Measurements from ENCODE around the gene TFF3. TPM values are rescaled to one million over a fixed set of nuclear protein-coding genes. Genes with fewer than 3 reads are reported as not detected.

Gene TFF3
- polyA plus RNA-seq, 1 donor from 2014 or later = not detected

- Histone ChIP-seq H2AFZ (ENCODE audit: low read depth, low read length) (no peak overlapping the region), H3K4me2 (ENCODE audit: low read length) (no peak overlapping the region), H4K20me1 (ENCODE audit: insufficient read depth) (no peaks in the 10 kb centered on the region), H3K36me3 (ENCODE audit: insufficient read depth, low read length) (no peaks in the 10 kb centered on the region), H3K79me2 (replicated peaks; ENCODE audit: insufficient read depth, low read length) (no peaks in the 10 kb centered on the region), H3K27me3 (ENCODE audit: insufficient read depth, low read depth, low read length) (no peaks in the 10 kb centered on the region), H3F3A (ENCODE audit: insufficient read depth, low read length, poor library complexity, severe bottlenecking) (no peaks in the 10 kb centered on the region), H3K27ac (ENCODE audit: low read length) (no peak overlapping the region), H3K9me3 (ENCODE audit: low read length) (no peaks in the 10 kb centered on the region), H3K4me3 (ENCODE audit: low read length) (no peak overlapping the region), H3K9me2 (ENCODE audit: insufficient read depth, low read length) (no peaks in the 10 kb centered on the region), H3K9ac (ENCODE audit: low read length) (no peak overlapping the region)
- no peak for TF ChIP-seq REST (IDR thresholded peaks at IDR 0.05; ENCODE audit: borderline replicate concordance)
- no peak for TF ChIP-seq RAD21 (conservative IDR thresholded peaks at IDR 0.05)
- no peak for TF ChIP-seq EP300 (conservative IDR thresholded peaks at IDR 0.05; ENCODE audit: poor library complexity, severe bottlenecking)
- no peak for TF ChIP-seq EZH2 (IDR thresholded peaks at IDR 0.05; ENCODE audit: borderline replicate concordance, insufficient read depth, low read length, poor library complexity, severe bottlenecking)
- no peak for TF ChIP-seq CTCF (IDR thresholded peaks at IDR 0.05; ENCODE audit: poor library complexity, severe bottlenecking)
- TF ChIP-seq SMC3 (conservative IDR thresholded peaks at IDR 0.05; ENCODE audit: poor library complexity) = no peak
- TF ChIP-seq POLR2AphosphoS5 (IDR thresholded peaks at IDR 0.05) = no peak
- TF ChIP-seq MXI1 (conservative IDR thresholded peaks at IDR 0.05; ENCODE audit: poor library complexity, severe bottlenecking) = no peak
These were observed 3.2 kb downstream of the TFF3 start for GRCh38 chr21:42311816-42312625.

- Histone ChIP-seq H3K27ac (ENCODE audit: low read length) (no peak overlapping the region), H3K27me3 (ENCODE audit: insufficient read depth, low read depth, low read length) (no peaks in the 10 kb centered on the region), H4K20me1 (ENCODE audit: insufficient read depth) (no peaks in the 10 kb centered on the region), H3K36me3 (ENCODE audit: insufficient read depth, low read length) (no peaks in the 10 kb centered on the region), H3K4me3 (ENCODE audit: low read length) (no peak overlapping the region), H3K4me2 (ENCODE audit: low read length) (no peak overlapping the region), H3K9me3 (ENCODE audit: low read length) (no peaks in the 10 kb centered on the region), H3K9ac (ENCODE audit: low read length) (no peak overlapping the region), H3F3A (ENCODE audit: insufficient read depth, low read length, poor library complexity, severe bottlenecking) (no peaks in the 10 kb centered on the region), H3K79me2 (replicated peaks; ENCODE audit: insufficient read depth, low read length) (no peaks in the 10 kb centered on the region), H2AFZ (ENCODE audit: low read depth, low read length) (no peak overlapping the region), H3K9me2 (ENCODE audit: insufficient read depth, low read length) (no peaks in the 10 kb centered on the region)
- TF ChIP-seq MXI1 (conservative IDR thresholded peaks at IDR 0.05; ENCODE audit: poor library complexity, severe bottlenecking) (no peak), POLR2AphosphoS5 (IDR thresholded peaks at IDR 0.05) (no peak), EZH2 (IDR thresholded peaks at IDR 0.05; ENCODE audit: borderline replicate concordance, insufficient read depth, low read length, poor library complexity, severe bottlenecking) (no peak), CTCF (IDR thresholded peaks at IDR 0.05; ENCODE audit: poor library complexity, severe bottlenecking) (no peak), SMC3 (conservative IDR thresholded peaks at IDR 0.05; ENCODE audit: poor library complexity) (no peak), TAF1 (IDR thresholded peaks at IDR 0.05; ENCODE audit: low read depth) (no peak), REST (IDR thresholded peaks at IDR 0.05; ENCODE audit: borderline replicate concordance) (no peak), EP300 (conservative IDR thresholded peaks at IDR 0.05; ENCODE audit: poor library complexity, severe bottlenecking) (no peak), RAD21 (conservative IDR thresholded peaks at IDR 0.05) (no peak)
These were observed 4.0 kb downstream of the TFF3 start for GRCh38 chr21:42311160-42311559.

Measured in neural cell (in vitro differentiated cells).